Mucosa of descending colon (tissue), 3 donors: ENCODE data around the gene DOCK1. TPM values are rescaled to one million over a fixed set of nuclear protein-coding genes. Genes with fewer than 3 reads are reported as not detected.

Experiments
- ATAC-seq: fragments of 200-7000 bp; cut with Tn5 transposase; one replicate; pipeline ENCODE4 v1.9.1; 2020; ENCODE audit warnings: mild to moderate bottlenecking, moderate library complexity
- DNase-seq, 3 donors: peaks; one replicate each; pipeline ENCODE4 v3.0.0-alpha.2; 2020
- H3K36me3 ChIP-seq: fragments of 200-600 bp; one replicate; pipeline ENCODE4 v1.8.0; 2021; ENCODE audit warnings: low read depth, mild to moderate bottlenecking
- H3K4me1 ChIP-seq: fragments of 200-600 bp; one replicate; pipeline ENCODE4 v1.8.0; 2021; ENCODE audit warnings: low read depth, mild to moderate bottlenecking
- H3K4me3 ChIP-seq: fragments of 200-600 bp; one replicate; pipeline ENCODE4 v1.8.0; 2021; ENCODE audit warnings: mild to moderate bottlenecking
- H3K9me3 ChIP-seq: fragments of 200-600 bp; one replicate; pipeline ENCODE4 v1.8.0; 2021; ENCODE audit warnings: mild to moderate bottlenecking
- CTCF ChIP-seq: fragments of 200-600 bp; IDR thresholded peaks from one replicate; pipeline ENCODE4 v1.8.0; 2022; ENCODE audit warnings: antibody characterized with exemption, mild to moderate bottlenecking
- intact Hi-C, 2 donors: fragments of 100-400 bp; cut with DNase I in 1 of 2; cut with micrococcal nuclease in 1 of 2; formaldehyde crosslinking; loops; one replicate each; pipeline versions ENCODE4 v1.11.0 to v1.11.1; 2022; cut with DNase I, micrococcal nuclease
- total RNA-seq, 3 donors: library from RNA; stranded (reverse); fragmentation: NEBNext Ultra II Directional in 2 of 3; extraction: Animal tissue kit (Norgen Biotek cat#: 25700) in 2 of 3; gene quantifications; one replicate each; pipeline versions ENCODE4 v1.2.1 to v1.2.4, GENCODE V29; 2021 to 2023
- donor health status: DM: no; HTN: no; CAD: no; lungs with moderate emphysema.
- donor health status: DM: no; HTN: no; CAD: no.
- donor health status: DM: no; HTN: yes; CAD: no.

The DOCK1 gene
- total RNA-seq, 3 donors from 2014 or later: 56.5 to 103 (median 74.1) TPM

- H3K9me3 ChIP-seq: no peaks in the 10 kb centered on the region
- intact Hi-C loops: no loop called here
- DNase-seq (no peak), ATAC-seq (no peak)
- H3K4me3 ChIP-seq: no peak overlapping the region
- no peak for TF ChIP-seq CTCF
- H3K36me3 ChIP-seq: no peaks in the 10 kb centered on the region
- H3K4me1 ChIP-seq: no peaks in the 10 kb centered on the region
Measured at GRCh38 chr10:127357265-127357664, 452.0 kb downstream of the DOCK1 start.

DNA sequence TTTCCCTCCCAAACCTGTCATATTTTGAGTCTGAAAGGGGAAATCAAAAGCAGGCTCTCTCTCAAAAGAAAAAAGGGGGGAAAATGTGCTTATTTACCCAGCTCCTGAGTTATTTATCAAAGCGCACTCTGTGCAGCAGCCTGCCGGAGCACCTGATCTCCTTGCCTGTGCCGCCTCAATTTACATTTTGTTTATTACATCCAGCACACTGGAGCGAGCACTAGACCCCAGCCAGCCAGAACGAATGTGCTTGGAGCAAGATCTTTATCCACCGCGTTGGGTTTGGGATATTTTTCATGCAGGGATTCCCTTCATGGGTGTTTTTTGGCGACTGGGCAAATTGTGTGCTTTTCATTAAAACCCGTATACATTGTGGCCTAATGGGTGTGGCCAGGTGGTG, 453.1 kb downstream of the DOCK1 start:
- DNase-seq (no peak), ATAC-seq (no peak)
- intact Hi-C loops: no loop called here
- Histone ChIP-seq H3K4me1 (no peaks in the 10 kb centered on the region), H3K4me3 (no peak overlapping the region), H3K36me3 (no peaks in the 10 kb centered on the region), H3K9me3 (no peaks in the 10 kb centered on the region)
- TF ChIP-seq CTCF: no peak

- intact Hi-C loops: no loop called here
- ATAC-seq: no peak
- TF ChIP-seq CTCF: no peak
- Histone ChIP-seq H3K4me1 (no peaks in the 10 kb centered on the region), H3K4me3 (no peak overlapping the region), H3K36me3 (no peaks in the 10 kb centered on the region), H3K9me3 (no peaks in the 10 kb centered on the region)
- no peak for DNase-seq
Measured at GRCh38 chr10:127364034-127364433, 458.8 kb downstream of the DOCK1 start.

GRCh38 chr10:127368101-127368500, 462.9 kb downstream of the DOCK1 start:
- DNase-seq (no peak), ATAC-seq (no peak)
- TF ChIP-seq CTCF: no peak
- Histone ChIP-seq H3K36me3 (no peaks in the 10 kb centered on the region), H3K4me3 (no peak overlapping the region), H3K4me1 (no peaks in the 10 kb centered on the region), H3K9me3 (no peaks in the 10 kb centered on the region)
- intact Hi-C loops: no loop called here

DNA sequence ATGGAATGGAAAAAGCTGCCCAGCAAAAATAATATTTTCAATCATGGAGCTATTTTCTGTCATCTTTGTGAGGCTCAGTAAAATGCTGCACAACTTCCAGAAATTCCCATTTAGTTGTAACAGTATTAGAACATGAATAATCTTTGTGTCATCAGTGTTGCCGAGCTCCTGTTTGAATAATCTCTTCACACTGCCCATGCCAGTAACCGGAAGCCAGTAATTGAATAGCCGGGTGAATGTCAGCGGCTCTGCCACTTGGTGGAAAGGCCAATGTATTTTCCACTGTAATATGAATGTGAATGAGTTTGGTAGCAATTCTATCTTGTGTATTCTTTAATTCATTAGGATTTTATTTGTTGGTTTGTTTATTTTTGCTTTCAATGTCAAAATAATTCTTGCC, 463.7 kb downstream of the DOCK1 start:
- DNase-seq: no peak
- intact Hi-C loops: no loop called here
- ATAC-seq: no peak

More for the DNA sequence above, 463.7 kb downstream of the DOCK1 start:
- TF ChIP-seq CTCF: no peak
- H3K9me3 ChIP-seq: no peaks in the 10 kb centered on the region
- H3K4me3 ChIP-seq: no peak overlapping the region
- no peaks in the 10 kb centered on the region for H3K36me3 ChIP-seq
- no peaks in the 10 kb centered on the region for H3K4me1 ChIP-seq
